ENCODE measurements around the gene TEX19.
A peak's percentile ranks its signal among the peaks of the same experiment; 100 is the strongest.
"Not testable (repeated sequence)": the region's sequence is repeated elsewhere in the genome, so short reads cannot be mapped to it uniquely, and the experiment has no call there.

Gene TEX19

GRCh38 chr17:82339634-82340580 lies 19.1 kb upstream of the TEX19 start:
- DNase-seq = no peak

GRCh38 chr17:82342361-82343079 lies 16.5 kb upstream of the TEX19 start:
- DNase-seq = no peak

GRCh38 chr17:82343560-82343959 lies 15.5 kb upstream of the TEX19 start:
- DNase-seq = no peak

- no peak for DNase-seq
These were observed 14.7 kb upstream of the TEX19 start for GRCh38 chr17:82344175-82344907.

- no peak for DNase-seq
These were observed 13.7 kb upstream of the TEX19 start for GRCh38 chr17:82345151-82345976.

- no peak for DNase-seq
These were observed 12.4 kb upstream of the TEX19 start for GRCh38 chr17:82346342-82347300.

- not testable (repeated sequence) for DNase-seq
These were observed 11.1 kb upstream of the TEX19 start for GRCh38 chr17:82347994-82348393.

- no peak for DNase-seq
These were observed 10.6 kb upstream of the TEX19 start for GRCh38 chr17:82348434-82348833.

- DNase-seq = no peak
These were observed 10.2 kb upstream of the TEX19 start for GRCh38 chr17:82348866-82349265.

- no peak for DNase-seq
These were observed 9.8 kb upstream of the TEX19 start for GRCh38 chr17:82349287-82349701.

- no peak for DNase-seq
These were observed 8.6 kb upstream of the TEX19 start for GRCh38 chr17:82350182-82351030.

GRCh38 chr17:82351254-82351712 lies 7.8 kb upstream of the TEX19 start:
- DNase-seq = no peak

- peak; percentile 83 for DNase-seq
These were observed 7.1 kb upstream of the TEX19 start for GRCh38 chr17:82351713-82352488.

GRCh38 chr17:82353484-82353883 lies 5.6 kb upstream of the TEX19 start:
- DNase-seq = no peak

- no peak for DNase-seq
These were observed 4.2 kb upstream of the TEX19 start for GRCh38 chr17:82354804-82355308.

- DNase-seq = no peak
These were observed 3.1 kb upstream of the TEX19 start for GRCh38 chr17:82355770-82356427.

- no peak for DNase-seq
These were observed 2.1 kb upstream of the TEX19 start for GRCh38 chr17:82356845-82357355.

- no peak for DNase-seq
These were observed 1.7 kb upstream of the TEX19 start for GRCh38 chr17:82357394-82357793.
